EL (cell line): Measurements from ENCODE around the gene KIAA0586.
"Not testable (repeated sequence)": the region's sequence is repeated elsewhere in the genome, so short reads cannot be mapped to it uniquely, and the experiment has no call there.

Experiments
- DNase-seq: peaks from one replicate; pipeline ENCODE4 v3.0.0-alpha.2; 2016

The KIAA0586 gene

DNA sequence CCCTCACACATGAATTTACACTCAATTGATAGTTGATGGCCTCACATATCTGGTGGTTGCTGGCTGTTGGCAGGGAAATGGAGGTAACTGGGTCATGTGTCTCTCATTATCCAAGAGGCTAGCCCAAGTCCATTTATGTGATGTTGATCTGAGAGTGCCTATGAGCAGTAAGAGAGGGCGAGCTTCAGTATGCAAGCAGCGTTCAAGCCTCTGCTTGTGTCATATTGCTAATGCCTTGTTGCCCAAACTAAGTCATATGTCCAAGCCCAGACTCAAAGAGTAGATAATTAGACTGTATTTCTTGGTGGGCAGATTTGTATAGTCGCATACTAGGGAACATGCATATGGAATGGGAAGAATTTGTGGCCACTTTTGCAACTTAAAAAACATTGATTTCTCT, 126.4 kb downstream of the KIAA0586 start:
- DNase-seq, result no peak

DNA sequence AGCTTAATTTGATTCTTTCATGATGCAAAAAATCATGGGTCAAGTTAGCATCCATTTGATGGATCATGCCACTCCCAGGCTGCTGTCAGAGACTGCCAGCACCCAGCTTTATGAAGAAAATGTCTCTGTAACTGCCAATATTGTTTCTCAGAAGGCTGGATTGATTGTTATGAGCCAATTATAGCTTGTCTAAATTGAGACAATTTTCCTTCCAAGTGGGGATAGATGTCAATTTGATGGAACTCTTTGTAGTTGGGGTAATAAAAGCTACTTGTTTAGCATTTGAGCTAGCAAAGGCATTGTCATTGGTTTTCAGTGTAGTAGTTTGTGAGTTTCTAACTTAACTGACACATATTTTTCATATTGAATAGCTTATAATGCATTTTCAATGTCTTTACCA, 128.1 kb downstream of the KIAA0586 start:
- DNase-seq, result no peak

DNA sequence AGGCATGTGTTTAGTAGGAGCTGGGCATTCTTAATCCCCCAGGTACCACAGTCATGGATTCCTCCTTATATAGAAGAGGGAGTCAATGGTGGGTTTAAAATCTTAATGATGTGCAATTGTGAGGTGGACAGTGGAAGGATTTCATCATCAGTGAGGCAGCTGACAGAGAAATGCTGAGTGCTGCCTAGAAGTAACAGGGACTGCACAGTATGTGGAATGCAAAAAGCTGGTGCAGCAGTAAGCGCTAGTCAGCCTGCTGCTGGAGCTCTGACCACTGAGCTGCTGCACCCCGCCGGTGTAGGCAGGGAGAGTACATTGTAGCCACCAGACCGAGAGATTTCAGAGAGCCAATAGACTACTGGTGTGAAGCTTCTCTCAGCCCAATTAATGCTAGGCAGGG, 129.7 kb downstream of the KIAA0586 start:
- no peak for DNase-seq

GRCh38 chr14:58560208-58560607, 132.7 kb downstream of the KIAA0586 start:
- DNase-seq, result peak; percentile 48

DNA sequence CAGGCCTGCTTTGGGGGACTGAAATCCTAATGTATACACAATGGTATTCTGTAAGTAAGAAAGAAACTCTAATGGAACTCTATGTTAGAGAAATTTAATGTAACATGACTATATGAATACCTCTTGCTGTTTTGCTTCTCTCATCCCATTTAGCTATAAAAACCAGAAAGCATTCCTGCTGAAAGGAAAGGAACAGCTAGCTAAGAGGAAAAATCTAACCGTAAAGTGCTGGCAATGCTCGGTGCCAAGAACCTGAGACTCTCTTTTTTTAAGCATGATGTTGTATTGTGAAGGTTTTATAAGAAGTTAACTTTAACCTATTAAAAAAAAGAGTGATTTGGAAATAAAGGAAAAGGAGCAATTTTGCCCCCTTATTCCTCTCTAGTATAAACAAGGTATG, 134.6 kb downstream of the KIAA0586 start:
- DNase-seq, result no peak

DNA sequence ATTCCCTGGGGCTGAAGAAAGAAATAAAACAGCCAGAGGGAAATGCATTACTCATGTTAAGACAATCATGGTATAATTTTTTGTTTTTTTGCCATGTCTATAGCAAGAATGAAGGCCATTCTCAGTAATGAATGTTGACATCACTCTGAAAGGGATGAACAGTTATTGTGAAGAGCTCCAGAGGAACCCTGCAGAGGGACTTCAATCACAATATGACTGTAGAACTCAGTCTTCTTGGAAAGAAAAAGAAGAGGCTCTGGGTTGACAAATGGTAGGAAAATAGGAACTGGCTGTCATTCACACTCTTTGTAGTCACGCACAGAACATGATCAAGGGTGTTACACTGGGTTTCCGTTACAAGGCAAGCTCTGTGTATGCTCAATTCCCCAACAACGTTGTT, 136.5 kb downstream of the KIAA0586 start:
- DNase-seq, result no peak

GRCh38 chr14:58565832-58566231, 138.3 kb downstream of the KIAA0586 start:
- DNase-seq, result no peak

GRCh38 chr14:58566979-58567378, 139.5 kb downstream of the KIAA0586 start:
- no peak for DNase-seq

GRCh38 chr14:58568322-58568721, 140.8 kb downstream of the KIAA0586 start:
- DNase-seq, result no peak

- no peak for DNase-seq
Measured at GRCh38 chr14:58571256-58571655, 143.7 kb downstream of the KIAA0586 start.

DNA sequence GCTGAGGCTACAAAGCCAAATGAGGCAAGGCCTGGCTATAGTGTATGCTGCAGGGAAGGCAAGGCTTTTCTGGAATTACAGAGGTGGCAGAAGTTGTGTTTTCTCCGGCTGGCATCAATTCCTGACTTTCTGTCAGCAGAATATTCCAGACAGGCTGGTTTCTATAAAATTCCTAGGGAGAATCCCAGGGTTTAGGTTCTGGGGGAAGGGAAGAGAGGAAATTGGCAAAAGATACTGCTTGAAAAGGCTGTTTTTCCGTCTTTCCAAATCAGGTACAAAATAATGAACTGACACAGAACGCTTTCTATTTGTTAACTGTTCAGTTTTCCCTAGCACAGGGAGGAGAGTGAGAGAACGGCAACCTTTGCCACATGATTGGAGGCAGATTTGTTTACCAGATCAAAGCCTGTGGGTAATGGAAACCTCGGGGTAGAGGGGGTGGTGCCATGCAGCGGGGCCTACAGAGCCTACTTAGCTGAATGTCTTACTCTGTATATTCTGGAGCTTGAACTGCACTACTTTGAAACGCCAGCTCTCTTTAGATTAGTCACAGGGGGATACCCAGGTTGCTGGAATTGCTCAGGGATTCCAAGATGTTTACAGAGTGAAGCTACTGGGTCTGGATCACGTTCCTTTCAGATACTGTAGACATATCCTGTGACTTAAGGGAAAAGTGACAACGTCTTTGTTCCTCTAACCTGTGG, 144.4 kb downstream of the KIAA0586 start:
- DNase-seq, result peak; percentile 57

GRCh38 chr14:58572473-58572853, 144.9 kb downstream of the KIAA0586 start:
- no peak for DNase-seq

DNA sequence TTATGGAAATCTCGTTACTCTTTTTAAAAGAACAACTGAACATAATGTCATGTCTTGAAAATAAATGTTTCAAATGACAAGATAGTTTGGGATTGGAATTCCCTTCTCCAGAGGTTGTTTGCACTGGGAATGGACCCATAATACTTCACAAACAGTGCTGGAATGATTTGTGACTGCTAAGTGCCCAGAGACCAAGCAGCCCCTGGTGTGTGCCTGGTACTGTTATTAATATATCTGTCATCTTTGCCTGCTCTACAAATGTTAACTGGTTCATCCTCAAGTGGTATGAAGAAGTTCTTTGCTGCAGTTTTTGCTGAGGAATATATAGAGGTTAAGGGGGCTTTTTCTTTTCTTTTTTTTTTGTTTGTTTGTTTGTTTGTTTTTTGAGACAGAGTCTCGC, 145.3 kb downstream of the KIAA0586 start:
- no peak for DNase-seq

DNA sequence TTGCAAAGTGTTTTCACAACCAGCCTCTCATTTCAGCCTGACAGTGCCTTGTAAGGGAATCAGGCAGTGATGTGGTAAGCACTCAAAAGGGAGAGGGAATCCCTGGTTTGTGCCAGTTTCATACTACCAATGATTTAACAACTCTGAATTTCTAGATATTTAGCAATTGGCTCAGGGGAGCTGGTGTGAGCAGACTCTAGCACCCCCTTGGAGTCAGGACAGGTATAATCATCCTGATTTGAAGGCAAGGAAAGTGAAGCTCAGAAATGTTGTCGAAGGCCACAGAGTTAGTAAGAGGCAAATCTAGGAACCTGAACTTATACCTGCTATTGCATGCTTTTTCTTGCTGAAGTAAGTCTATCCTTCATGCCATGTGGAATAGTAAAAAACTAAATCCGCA, 147.1 kb downstream of the KIAA0586 start:
- DNase-seq, result no peak

GRCh38 chr14:58575956-58576355, 148.4 kb downstream of the KIAA0586 start:
- DNase-seq, result no peak

- not testable (repeated sequence) for DNase-seq
Measured at GRCh38 chr14:58580035-58580434, 152.5 kb downstream of the KIAA0586 start.

DNA sequence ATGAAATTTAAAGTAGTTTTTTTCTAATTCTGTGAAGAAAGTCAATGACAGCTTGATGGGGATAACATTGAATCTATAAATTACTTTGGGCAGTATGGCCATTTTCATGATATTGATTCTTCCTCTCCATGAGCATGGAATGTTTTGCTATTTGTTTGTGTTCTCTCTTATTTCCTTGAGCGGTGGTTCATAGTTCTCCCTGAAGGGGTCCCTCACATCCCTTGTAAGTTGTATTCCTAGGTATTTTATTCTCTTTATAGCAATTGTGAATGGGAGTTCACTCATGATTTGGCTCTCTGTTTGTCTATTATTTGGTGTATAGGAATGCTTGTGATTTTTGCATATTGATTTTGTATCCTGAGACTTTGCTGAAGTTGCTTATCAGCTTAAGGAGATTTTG, 153.9 kb downstream of the KIAA0586 start:
- DNase-seq, result not testable (repeated sequence)

- DNase-seq, result peak; percentile 9
Measured at GRCh38 chr14:58584383-58584782, 156.9 kb downstream of the KIAA0586 start.

DNA sequence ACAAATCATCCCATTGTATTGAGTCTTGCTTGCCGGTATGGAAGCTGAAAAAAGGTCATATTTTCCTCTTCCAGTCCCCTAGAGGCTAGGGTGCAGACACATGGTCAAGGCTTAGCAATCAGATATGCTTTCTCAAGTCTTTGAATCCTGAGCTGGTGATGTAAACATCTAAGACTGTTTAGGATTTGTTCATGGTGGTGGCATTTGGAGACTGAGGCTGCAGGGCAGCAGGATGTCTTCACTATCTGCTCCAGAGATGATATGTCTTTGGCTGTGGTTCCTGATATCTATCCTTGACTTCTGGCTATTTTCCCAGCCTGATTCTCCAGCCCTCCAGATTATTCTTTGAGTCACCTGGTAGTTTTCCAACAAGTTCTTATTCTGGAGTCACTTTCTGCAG, 159.8 kb downstream of the KIAA0586 start:
- peak; percentile 79 for DNase-seq

DNA sequence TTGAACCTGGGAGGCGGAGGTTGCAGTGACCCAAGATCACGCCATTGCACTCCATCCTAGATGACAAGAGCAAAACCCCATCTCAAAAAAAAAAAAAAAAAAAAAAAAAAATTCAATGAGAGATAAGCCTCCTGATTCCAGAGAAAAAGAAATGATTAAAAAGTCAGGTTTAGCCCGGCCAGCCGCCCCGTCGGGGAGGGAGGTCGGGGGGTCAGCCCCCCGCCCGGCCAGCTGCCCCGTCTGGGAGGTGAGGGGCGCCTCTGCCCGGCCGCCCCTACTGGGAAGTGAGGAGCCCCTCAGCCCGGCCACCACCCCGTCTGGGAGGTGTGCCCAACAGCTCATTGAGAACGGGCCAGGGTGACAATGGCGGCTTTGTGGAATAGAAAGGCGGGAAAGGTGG, 160.8 kb downstream of the KIAA0586 start:
- not testable (repeated sequence) for DNase-seq

DNA sequence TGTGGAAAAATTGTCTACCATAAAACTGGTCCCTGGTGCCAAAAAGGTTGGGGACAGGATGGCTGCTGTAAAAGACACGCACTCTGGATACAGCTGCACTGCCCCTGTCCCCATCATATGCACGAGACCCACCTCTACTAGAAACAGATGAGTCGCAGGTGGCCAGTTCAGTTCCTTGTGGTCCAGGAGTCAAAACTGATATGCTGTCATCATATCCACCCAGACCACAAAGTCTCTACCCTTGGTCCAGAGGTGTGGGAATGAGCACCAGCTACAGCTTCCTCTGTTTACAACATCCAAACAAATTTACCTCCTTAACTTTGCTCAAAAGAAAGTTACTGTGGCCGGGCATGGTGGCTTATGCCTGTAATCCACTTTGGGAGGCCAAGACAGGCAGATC, 166.5 kb downstream of the KIAA0586 start:
- DNase-seq, result no peak

GRCh38 chr14:58597041-58597440, 169.5 kb downstream of the KIAA0586 start:
- DNase-seq, result no peak

- no peak for DNase-seq
Measured at GRCh38 chr14:58598028-58598803, 170.7 kb downstream of the KIAA0586 start.

DNA sequence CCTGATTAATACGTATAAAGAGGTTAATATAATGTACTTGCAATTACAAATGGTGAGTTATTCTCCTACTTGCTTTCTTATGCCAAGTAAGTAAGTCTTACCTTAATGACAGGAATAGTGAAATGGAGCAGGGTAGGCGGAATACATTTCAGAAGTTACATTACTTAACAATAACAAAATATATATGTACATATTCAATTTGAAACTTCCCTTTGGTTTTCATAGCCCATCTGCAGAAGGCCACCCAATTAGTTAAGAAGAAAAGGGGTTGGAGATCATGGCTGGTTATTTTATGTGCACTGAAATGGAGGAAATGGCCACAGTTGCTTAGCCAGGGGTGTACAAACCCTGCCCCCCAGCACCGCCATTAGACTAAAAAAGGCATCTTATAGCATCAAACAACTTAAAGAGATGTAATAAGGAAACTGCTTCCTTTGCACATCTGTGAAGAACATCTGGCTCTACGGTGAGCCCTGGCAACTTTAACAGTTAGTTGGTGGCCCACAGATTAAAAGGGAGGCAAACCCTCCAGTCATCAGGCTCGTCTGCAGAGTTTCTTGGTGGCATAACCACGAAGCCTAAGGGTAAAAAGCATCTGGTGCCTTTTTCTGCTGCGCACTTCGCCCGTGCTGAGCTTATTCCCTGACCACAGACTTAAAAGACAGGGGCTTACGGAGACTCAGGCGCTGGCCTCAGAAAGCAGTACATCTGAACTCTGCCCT, 171.4 kb downstream of the KIAA0586 start:
- no peak for DNase-seq
